GM12801 (cell line): ENCODE data around the gene GPATCH2.

Experiments
- TF ChIP-seq, protein P1 (sequence below): IDR thresholded peaks from one replicate; pipeline ENCODE4 v1.5.1; 2011; ENCODE audit warnings: control low read depth; ENCODE audit not compliant: insufficient read length; ENCODE audit errors: extremely low read depth

Gene GPATCH2

DNA sequence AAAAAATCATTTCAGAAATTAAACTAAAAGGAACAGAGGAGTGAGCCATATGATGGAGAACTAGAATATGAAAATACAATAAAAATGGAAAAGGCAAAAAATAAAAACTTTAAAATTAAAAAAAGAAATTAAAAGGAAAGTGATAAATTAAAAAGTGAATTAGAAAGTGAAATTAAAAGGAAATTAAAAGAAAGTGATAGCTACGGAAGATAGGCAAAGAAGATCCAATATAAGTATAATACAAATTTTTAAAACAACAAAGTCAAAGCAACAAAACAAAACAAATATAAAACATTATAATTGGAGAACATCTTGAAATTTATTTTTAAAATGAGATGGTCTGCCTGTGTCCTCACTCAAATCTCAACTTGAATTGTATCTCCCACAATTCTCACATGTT lies 165.8 kb downstream of the GPATCH2 start:
- TF ChIP-seq, protein P1, sequence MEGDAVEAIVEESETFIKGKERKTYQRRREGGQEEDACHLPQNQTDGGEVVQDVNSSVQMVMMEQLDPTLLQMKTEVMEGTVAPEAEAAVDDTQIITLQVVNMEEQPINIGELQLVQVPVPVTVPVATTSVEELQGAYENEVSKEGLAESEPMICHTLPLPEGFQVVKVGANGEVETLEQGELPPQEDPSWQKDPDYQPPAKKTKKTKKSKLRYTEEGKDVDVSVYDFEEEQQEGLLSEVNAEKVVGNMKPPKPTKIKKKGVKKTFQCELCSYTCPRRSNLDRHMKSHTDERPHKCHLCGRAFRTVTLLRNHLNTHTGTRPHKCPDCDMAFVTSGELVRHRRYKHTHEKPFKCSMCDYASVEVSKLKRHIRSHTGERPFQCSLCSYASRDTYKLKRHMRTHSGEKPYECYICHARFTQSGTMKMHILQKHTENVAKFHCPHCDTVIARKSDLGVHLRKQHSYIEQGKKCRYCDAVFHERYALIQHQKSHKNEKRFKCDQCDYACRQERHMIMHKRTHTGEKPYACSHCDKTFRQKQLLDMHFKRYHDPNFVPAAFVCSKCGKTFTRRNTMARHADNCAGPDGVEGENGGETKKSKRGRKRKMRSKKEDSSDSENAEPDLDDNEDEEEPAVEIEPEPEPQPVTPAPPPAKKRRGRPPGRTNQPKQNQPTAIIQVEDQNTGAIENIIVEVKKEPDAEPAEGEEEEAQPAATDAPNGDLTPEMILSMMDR: no peak

DNA sequence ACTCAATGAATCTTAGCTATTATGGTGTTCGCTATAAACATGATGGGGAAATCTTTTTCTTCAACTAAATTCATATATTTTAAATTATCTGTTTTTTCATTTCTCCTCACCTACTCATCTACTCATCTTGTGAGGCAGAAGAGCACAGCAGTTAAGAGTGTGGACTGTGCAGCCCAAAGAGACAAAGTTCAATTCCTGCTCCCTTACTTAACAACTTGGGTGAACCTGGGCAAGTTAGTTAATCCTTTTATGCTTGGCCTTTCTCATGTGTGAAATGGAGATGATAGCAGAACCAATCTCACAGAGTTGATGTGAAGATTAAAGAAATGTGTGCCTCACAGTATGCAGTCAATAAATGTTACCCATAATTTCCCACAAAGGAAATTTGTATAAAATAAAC lies 168.2 kb downstream of the GPATCH2 start:
- TF ChIP-seq, protein P1: no peak

- TF ChIP-seq, protein P1: no peak
Observed at GRCh38 chr1:217462159-217462558, 168.7 kb downstream of the GPATCH2 start.

DNA sequence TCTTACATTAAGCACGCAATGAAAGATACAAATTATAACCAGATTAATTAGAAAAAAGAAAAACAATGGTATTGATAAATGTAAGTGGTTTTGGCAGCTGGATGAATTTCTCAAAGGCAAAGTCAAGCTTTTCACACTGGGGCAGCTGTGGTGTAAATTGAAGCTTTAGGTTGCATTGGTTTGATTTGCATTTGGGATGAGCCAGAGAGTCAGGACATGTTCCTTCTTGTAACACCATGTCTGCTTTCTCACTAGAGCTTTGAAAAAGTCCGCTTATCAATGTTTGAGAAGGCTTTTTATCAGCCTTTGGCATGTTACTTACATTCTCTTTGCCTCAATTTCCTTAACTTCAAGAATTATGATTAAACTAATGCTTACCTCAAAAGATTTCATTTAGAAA lies 173.9 kb downstream of the GPATCH2 start:
- TF ChIP-seq, protein P1: no peak

DNA sequence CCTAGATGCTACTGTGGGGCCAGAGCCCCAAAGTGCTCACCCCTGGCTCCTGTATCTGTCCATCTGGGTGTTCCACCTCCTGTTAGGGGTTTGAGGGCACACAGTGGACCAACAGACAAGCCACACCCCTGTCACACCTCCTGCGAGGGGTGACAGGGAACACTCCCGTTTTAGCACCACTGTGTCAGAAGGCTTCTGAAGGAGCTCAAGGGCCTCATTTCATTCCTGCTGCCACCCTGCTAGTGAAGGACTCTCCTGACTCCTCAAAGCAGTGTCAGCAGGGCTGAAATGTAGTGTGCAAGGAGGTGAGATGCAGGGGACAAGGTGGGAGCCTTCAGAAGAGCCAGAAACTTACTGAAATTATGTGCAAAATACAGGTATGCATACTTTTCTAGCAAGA lies 174.6 kb downstream of the GPATCH2 start:
- TF ChIP-seq, protein P1: no peak

- TF ChIP-seq, protein P1: no peak
Observed at GRCh38 chr1:217453816-217454215, 177.1 kb downstream of the GPATCH2 start.

DNA sequence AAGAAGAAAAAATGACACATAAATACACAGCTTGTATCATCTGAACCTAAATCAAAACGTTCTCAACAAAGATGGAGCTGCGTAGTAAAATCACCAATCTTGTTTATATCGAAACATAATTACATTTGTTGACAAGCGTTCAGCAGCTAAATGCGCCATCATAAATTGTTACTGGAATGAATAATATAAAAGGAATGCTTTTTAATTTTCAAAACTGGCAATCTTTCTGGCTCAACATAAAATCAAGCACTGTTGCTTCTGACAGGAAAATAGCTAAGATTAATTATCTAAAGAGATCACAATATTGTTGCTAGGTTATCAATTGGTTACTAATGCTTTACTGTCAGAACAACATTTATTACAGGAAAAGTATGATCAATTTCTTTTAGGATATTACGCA lies 181.5 kb downstream of the GPATCH2 start:
- TF ChIP-seq, protein P1: no peak

DNA sequence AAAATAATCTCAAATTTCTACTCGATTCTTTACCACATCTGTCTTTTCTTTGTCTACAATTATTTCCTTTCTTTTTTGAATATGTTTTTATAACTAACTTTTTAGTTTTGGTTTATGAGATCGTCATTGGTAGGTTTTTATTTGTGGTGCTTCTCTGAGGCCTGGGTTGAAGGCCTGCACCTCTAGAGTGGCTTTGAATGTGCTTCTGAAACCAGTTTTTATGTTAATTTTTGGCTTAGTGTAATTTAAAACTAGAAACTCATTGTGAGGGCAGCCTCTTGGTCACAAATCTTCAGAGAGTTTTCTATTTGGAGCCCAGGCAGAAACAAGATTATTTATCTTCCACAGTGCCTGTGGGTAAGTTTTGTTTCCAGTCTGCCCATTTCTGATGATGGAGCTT lies 187.0 kb downstream of the GPATCH2 start:
- TF ChIP-seq, protein P1: no peak
